NB4 (cell line): Measurements from ENCODE around the gene DSTYK.

Experiments
- DNase-seq: peaks from one replicate; pipeline ENCODE4 v3.0.0; 2010; ENCODE audit warnings: low read depth
- H3K4me3 ChIP-seq: one replicate; pipeline ENCODE4 v1.5.1; 2011; ENCODE audit warnings: mild to moderate bottlenecking, low read depth, low read length, moderate library complexity
- MYC ChIP-seq: IDR thresholded peaks from 2 replicates; pipeline ENCODE4 v1.6.1; 2011; ENCODE audit warnings: low read depth, low read length
- POLR2A ChIP-seq: IDR thresholded peaks from 2 replicates; pipeline ENCODE4 v1.6.1; 2011; ENCODE audit warnings: mild to moderate bottlenecking; ENCODE audit not compliant: insufficient read length; ENCODE audit errors: extremely low read depth
- TF ChIP-seq, protein P1 (sequence below): IDR thresholded peaks from 2 replicates; pipeline ENCODE4 v1.6.1; 2011; ENCODE audit warnings: low read depth, low read length
- TF ChIP-seq, protein P2 (sequence below): IDR thresholded peaks from one replicate; pipeline ENCODE4 v1.5.1; 2012; ENCODE audit warnings: low read depth, low read length

Gene DSTYK

DNA sequence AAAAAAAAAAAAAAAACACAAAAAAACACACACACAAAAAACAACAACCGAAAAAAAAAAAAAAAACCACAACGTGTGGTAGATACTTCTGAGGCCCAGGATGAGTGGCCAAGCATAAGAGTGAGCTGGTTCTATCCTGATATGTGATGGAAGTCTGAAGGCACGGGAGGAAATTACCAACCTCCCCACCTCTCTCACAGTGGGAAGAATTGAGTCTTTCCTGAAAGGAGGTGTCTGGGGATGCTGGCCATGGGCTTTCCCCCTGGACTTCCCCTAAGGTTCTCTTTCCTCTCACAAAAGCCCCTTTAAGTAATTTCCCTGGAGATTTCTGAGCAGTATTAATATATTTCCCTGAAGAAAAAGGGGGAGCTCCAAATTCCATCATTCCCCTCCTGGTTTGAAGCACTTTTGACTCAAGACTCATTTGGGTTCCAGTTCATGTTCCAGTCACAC, 21.5 kb upstream of the DSTYK start:
- TF ChIP-seq, protein P1, sequence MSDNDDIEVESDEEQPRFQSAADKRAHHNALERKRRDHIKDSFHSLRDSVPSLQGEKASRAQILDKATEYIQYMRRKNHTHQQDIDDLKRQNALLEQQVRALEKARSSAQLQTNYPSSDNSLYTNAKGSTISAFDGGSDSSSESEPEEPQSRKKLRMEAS: no peak
- TF ChIP-seq MYC (no peak), POLR2A (no peak)
- TF ChIP-seq, protein P2, sequence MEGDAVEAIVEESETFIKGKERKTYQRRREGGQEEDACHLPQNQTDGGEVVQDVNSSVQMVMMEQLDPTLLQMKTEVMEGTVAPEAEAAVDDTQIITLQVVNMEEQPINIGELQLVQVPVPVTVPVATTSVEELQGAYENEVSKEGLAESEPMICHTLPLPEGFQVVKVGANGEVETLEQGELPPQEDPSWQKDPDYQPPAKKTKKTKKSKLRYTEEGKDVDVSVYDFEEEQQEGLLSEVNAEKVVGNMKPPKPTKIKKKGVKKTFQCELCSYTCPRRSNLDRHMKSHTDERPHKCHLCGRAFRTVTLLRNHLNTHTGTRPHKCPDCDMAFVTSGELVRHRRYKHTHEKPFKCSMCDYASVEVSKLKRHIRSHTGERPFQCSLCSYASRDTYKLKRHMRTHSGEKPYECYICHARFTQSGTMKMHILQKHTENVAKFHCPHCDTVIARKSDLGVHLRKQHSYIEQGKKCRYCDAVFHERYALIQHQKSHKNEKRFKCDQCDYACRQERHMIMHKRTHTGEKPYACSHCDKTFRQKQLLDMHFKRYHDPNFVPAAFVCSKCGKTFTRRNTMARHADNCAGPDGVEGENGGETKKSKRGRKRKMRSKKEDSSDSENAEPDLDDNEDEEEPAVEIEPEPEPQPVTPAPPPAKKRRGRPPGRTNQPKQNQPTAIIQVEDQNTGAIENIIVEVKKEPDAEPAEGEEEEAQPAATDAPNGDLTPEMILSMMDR: no peak
- no peak for DNase-seq
- no peak overlapping the region for H3K4me3 ChIP-seq

- DNase-seq: no peak
- no peak overlapping the region for H3K4me3 ChIP-seq
- TF ChIP-seq, protein P1: no peak
- TF ChIP-seq, protein P2: no peak
- TF ChIP-seq MYC (no peak), POLR2A (no peak)
Observed at GRCh38 chr1:205232127-205232820, 20.8 kb upstream of the DSTYK start.

- TF ChIP-seq, protein P2: no peak
- TF ChIP-seq MYC: no peak
- TF ChIP-seq, protein P1: no peak
- no peak for TF ChIP-seq POLR2A
- H3K4me3 ChIP-seq: no peak overlapping the region
- no peak for DNase-seq
Observed at GRCh38 chr1:205230982-205231381, 19.5 kb upstream of the DSTYK start.

DNA sequence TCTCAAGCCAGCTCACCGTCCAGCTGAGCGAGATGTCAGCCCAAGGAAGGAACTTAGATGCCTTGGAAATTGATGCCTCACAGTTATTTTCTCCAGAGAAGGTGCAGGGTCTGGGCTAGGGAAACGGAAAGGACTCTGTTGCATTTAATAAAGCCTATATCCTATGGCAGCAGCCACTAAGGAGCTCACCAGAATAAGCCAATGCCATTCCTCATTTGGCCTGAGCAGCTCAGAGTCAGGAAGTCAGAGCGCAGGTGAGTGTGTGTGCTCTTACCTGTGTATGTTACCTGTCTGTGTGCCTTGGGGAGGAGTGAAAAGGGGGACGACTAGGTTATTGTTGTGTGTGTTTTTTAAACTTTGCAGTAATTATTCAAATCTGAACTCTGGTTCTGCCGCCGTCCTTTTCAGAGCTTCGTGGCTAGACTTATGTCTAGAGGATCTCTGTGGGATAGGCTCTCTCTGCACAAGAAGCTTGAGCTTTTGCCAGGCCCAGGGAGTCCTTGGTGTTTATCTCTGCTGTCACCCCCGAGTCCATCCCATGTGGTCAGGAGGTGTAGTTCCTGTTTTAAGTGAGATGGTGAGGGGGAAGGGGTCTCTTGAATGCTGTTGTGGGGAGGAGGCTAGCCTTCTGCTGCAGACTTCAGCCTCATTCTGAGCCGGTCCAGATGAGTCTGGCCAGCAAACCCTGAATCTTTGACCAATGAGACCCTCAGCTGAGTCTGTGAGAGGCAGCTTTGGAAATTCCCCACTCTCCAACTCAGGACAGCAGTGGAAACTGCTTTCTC, 18.6 kb upstream of the DSTYK start:
- H3K4me3 ChIP-seq: no peak overlapping the region
- DNase-seq: peak; percentile 69
- TF ChIP-seq MYC (peak; percentile 16; the same call in 1 of the 2 replicates), POLR2A (no peak)
- TF ChIP-seq, protein P1: 0 out of 2 replicates have a peak, but pooled peaks have one; percentile 35

- peak; percentile 75 for DNase-seq
- TF ChIP-seq POLR2A: no peak
- TF ChIP-seq, protein P2: peak; percentile 12
- H3K4me3 ChIP-seq: no peak overlapping the region
Observed at GRCh38 chr1:205229399-205229871, 17.9 kb upstream of the DSTYK start.

DNA sequence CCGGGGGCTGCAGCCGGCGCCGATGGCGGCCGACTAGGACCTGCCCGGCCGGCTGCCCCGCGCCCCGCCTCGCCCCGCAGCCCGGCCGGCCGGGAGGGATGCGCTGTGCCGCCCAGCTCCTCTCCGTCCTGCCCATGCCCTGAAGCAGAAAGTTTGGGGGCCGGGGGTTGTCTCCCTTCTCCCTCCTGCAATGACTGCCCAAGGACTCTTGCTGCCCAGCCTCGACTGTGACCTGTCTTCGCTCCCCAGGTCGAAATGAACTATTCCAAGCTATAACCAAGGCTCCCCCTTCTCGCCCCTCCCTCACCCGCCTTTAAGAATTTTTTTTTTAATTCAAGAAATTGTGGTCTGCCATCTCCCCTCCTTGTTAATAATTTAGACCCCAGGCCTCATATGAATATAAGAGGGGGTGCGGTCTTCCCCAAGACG, 16.6 kb upstream of the DSTYK start:
- peak; percentile 21 for DNase-seq
- TF ChIP-seq MYC: no peak
- TF ChIP-seq, protein P1: no peak
- TF ChIP-seq, protein P2: no peak
- peak overlapping the region; percentile 43 for H3K4me3 ChIP-seq
